ENCODE results near the gene SPATA20. TPM values are rescaled to one million over a fixed set of nuclear protein-coding genes. Genes with fewer than 3 reads are reported as not detected.

SPATA20 gene
- total and polyA plus RNA-seq, 2 of the 13 experiments (the other 11 are each of a cell fraction or from before 2014, with no cell fraction given): 36.1 to 64.8 TPM

- TF ChIP-seq ZFP62 (CRISPR knock-in tag; IDR thresholded peaks at IDR 0.05): no peak
- TF ChIP-seq ZNF432 (CRISPR knock-in tag; IDR thresholded peaks at IDR 0.05; ENCODE audit: borderline replicate concordance): no peak
- TF ChIP-seq ZNF496 (CRISPR knock-in tag; IDR thresholded peaks at IDR 0.05; ENCODE audit: insufficient replicate concordance): no peak
- TF ChIP-seq NCOA2 (CRISPR knock-in tag; IDR thresholded peaks at IDR 0.05): no peak; the same call in none of the 2 replicates
- no peak for TF ChIP-seq TBX3 (IDR thresholded peaks at IDR 0.05; ENCODE audit: borderline replicate concordance)
- TF ChIP-seq CSRNP2 (CRISPR knock-in tag; conservative IDR thresholded peaks at IDR 0.05; ENCODE audit: low read depth): no peak
- no peak for TF ChIP-seq MYNN (CRISPR knock-in tag; IDR thresholded peaks at IDR 0.05; ENCODE audit: low read depth)
- TF ChIP-seq, protein P1, sequence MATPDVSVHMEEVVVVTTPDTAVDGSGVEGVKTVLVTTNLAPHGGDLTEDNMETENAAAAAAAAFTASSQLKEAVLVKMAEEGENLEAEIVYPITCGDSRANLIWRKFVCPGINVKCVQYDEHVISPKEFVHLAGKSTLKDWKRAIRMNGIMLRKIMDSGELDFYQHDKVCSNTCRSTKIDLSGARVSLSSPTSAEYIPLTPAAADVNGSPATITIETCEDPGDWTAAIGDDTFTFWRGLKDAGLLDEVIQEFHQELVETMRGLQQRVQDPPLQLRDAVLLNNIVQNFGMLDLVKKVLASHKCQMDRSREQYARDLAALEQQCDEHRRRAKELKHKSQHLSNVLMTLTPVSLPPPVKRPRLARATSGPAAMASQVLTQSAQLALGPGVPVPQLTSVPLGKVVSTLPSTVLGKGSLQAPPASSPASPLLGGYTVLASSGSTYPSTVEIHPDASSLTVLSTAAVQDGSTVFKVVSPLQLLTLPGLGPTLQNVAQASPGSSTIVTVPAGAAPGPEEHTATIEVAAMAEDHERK (CRISPR knock-in tag; IDR thresholded peaks at IDR 0.05; ENCODE audit: low read depth): no peak
- TF ChIP-seq CEBPZ (IDR thresholded peaks at IDR 0.05; ENCODE audit: low read length): no peak
- peak; percentile 97 for TF ChIP-seq KLF12 (CRISPR knock-in tag; IDR thresholded peaks at IDR 0.05; ENCODE audit: borderline replicate concordance)
- TF ChIP-seq ZNF883 (CRISPR knock-in tag; IDR thresholded peaks at IDR 0.05; ENCODE audit: not compliant biosample characterization): peak; percentile 59
- TF ChIP-seq SALL1 (CRISPR knock-in tag; IDR thresholded peaks at IDR 0.05): peak; percentile 75
- no peak for TF ChIP-seq SP1 (IDR thresholded peaks at IDR 0.05)
- TF ChIP-seq SP1 (CRISPR knock-in tag; IDR thresholded peaks at IDR 0.05): peak; percentile 73; the same call in 1 of the 2 replicates
- TF ChIP-seq JUNB (CRISPR knock-in tag; IDR thresholded peaks at IDR 0.05; ENCODE audit: borderline replicate concordance): no peak
- peak; percentile 78; the same call in 1 of the 2 replicates for TF ChIP-seq ZC3H13 (CRISPR knock-in tag; IDR thresholded peaks at IDR 0.05)
- peak; percentile 84 for TF ChIP-seq SRY (CRISPR knock-in tag; IDR thresholded peaks at IDR 0.05)
- TF ChIP-seq ZC3H4 (CRISPR knock-in tag; IDR thresholded peaks at IDR 0.05; ENCODE audit: borderline replicate concordance): no peak
- peak; percentile 87 for TF ChIP-seq ZNF766 (CRISPR knock-in tag; IDR thresholded peaks at IDR 0.05; ENCODE audit: borderline replicate concordance)
- no peak for TF ChIP-seq ZNF644 (CRISPR knock-in tag; IDR thresholded peaks at IDR 0.05; ENCODE audit: low read depth)
- TF ChIP-seq ZBTB20 (CRISPR knock-in tag; IDR thresholded peaks at IDR 0.05; ENCODE audit: borderline replicate concordance, low read depth): 0 out of 2 replicates have a peak, but pooled peaks have one; percentile 50
- TF ChIP-seq RELA (CRISPR knock-in tag; IDR thresholded peaks at IDR 0.05): peak; percentile 72
- peak; percentile 94; the same call in 1 of the 2 replicates for TF ChIP-seq ZSCAN12 (CRISPR knock-in tag; IDR thresholded peaks at IDR 0.05)
- peak; percentile 94 for TF ChIP-seq ZSCAN31 (CRISPR knock-in tag; IDR thresholded peaks at IDR 0.05; ENCODE audit: low read depth)
- TF ChIP-seq ZNF17 (CRISPR knock-in tag; IDR thresholded peaks at IDR 0.05): no peak
- TF ChIP-seq IKZF1 (IDR thresholded peaks at IDR 0.05): no peak
Measured at GRCh38 chr17:50547035-50547735, at the start of gene SPATA20 (continued).

Data from HepG2 (cell line).